Endodermal cell (in vitro differentiated cells): ENCODE measurements around the gene EIF4E. TPM values are rescaled to one million over a fixed set of nuclear protein-coding genes. Genes with fewer than 3 reads are reported as not detected.

Source experiments
- DNase-seq: peaks from one replicate; pipeline ENCODE4 v3.0.0-alpha.2; 2017
- H3K27ac ChIP-seq: 2 replicates; pipeline ENCODE4 v1.5.1; 2013; ENCODE audit warnings: mild to moderate bottlenecking, low read depth, low read length, moderate library complexity
- H3K27me3 ChIP-seq: 2 replicates; pipeline ENCODE4 v1.6.1; 2013; ENCODE audit warnings: mild to moderate bottlenecking, low read length, moderate library complexity; ENCODE audit not compliant: insufficient read depth, control insufficient read depth, poor library complexity, severe bottlenecking
- H3K36me3 ChIP-seq: 2 replicates; pipeline ENCODE4 v1.7.0; 2013; ENCODE audit warnings: mild to moderate bottlenecking, low read length, moderate library complexity; ENCODE audit not compliant: control insufficient read depth, insufficient read depth
- H3K4me1 ChIP-seq: one replicate; pipeline ENCODE4 v1.7.0; 2013; ENCODE audit warnings: low read length; ENCODE audit not compliant: control insufficient read depth, insufficient read depth
- H3K4me3 ChIP-seq: 2 replicates; pipeline ENCODE4 v1.5.1; 2013; ENCODE audit warnings: mild to moderate bottlenecking, low read length, moderate library complexity
- H3K9ac ChIP-seq: 2 replicates; pipeline ENCODE4 v1.6.1; 2013; ENCODE audit warnings: mild to moderate bottlenecking, low read length, moderate library complexity; ENCODE audit not compliant: poor library complexity, severe bottlenecking; ENCODE audit errors: extremely low read depth
- H3K9me3 ChIP-seq: 2 replicates; pipeline ENCODE4 v1.6.1; 2013; ENCODE audit warnings: mild to moderate bottlenecking, low read length, moderate library complexity; ENCODE audit not compliant: control insufficient read depth
- H3K27ac Mint-ChIP-seq: 2 replicates; pipeline ENCODE4 v1.8.0; 2020; ENCODE audit warnings: mixed read lengths
- H3K27me3 Mint-ChIP-seq: 2 replicates; pipeline ENCODE4 v1.8.0; 2021; ENCODE audit warnings: mild to moderate bottlenecking, mixed read lengths; ENCODE audit not compliant: insufficient read depth
- H3K36me3 Mint-ChIP-seq: 2 replicates; pipeline ENCODE4 v1.8.0; 2020; ENCODE audit warnings: low read depth, mixed read lengths
- H3K4me1 Mint-ChIP-seq: 2 replicates; pipeline ENCODE4 v1.8.0; 2020; ENCODE audit warnings: mixed read lengths
- H3K4me3 Mint-ChIP-seq: 2 replicates; pipeline ENCODE4 v1.8.0; 2020; ENCODE audit warnings: mild to moderate bottlenecking, moderate library complexity, mixed read lengths
- H3K9me3 Mint-ChIP-seq: 2 replicates; pipeline ENCODE4 v1.8.0; 2020; ENCODE audit warnings: mild to moderate bottlenecking, mixed read lengths
- WGBS, 2 experiments: methylation state at CpG; one replicate each; pipeline versions ENCODE4 v1.1.5 to v1.1.7; 2013; ENCODE audit warnings: missing lambda C conversion rate in 2 of 2, mixed read lengths in 1 of 2; ENCODE audit not compliant: insufficient coverage in 1 of 2, insufficient read length in 1 of 2; 5-methylcytosine and 5-hydroxymethylcytosine counted together
- total RNA-seq, 2 donors: library from RNA; stranded (reverse); fragmentation: NEBNext Ultra II Directional in 1 of 2; extraction: Animal tissue kit (Norgen Biotek cat#: 25700) in 1 of 2; gene quantifications; 2 replicates in 1 of 2; 3 replicates in 1 of 2; pipeline ENCODE4 v1.2.1, GENCODE V29; 2021
- TF ChIP-seq, protein P1 (sequence below): fragments of 200-600 bp; sonication (generic); conservative IDR thresholded peaks from 2 replicates; pipeline ENCODE4 v1.5.0; 2021; ENCODE audit warnings: antibody characterized with exemption, mild to moderate bottlenecking

EIF4E gene
- total RNA-seq, 2 donors from 2014 or later, result 134 to 138 TPM

GRCh38 chr4:98861100-98861884 is 67.6 kb downstream of the EIF4E start:
- Histone ChIP-seq H3K9ac (no peak overlapping the region), H3K36me3 (no peaks in the 10 kb centered on the region), H3K27me3 (no peaks in the 10 kb centered on the region), H3K4me1 (no peaks in the 10 kb centered on the region), H3K9me3 (no peaks in the 10 kb centered on the region), H3K27ac (no peak overlapping the region), H3K4me3 (no peak overlapping the region)
- WGBS, 2 experiments, result 76 to 89% methylated on average over 2 of the region's 3 CpGs
- Mint-ChIP-seq H3K4me1 (no peaks in the 10 kb centered on the region), H3K9me3 (no peaks in the 10 kb centered on the region), H3K27me3 (no peaks in the 10 kb centered on the region), H3K36me3 (no peaks in the 10 kb centered on the region), H3K4me3 (no peak overlapping the region), H3K27ac (no peak overlapping the region)
- no peak for DNase-seq
- TF ChIP-seq, protein P1, sequence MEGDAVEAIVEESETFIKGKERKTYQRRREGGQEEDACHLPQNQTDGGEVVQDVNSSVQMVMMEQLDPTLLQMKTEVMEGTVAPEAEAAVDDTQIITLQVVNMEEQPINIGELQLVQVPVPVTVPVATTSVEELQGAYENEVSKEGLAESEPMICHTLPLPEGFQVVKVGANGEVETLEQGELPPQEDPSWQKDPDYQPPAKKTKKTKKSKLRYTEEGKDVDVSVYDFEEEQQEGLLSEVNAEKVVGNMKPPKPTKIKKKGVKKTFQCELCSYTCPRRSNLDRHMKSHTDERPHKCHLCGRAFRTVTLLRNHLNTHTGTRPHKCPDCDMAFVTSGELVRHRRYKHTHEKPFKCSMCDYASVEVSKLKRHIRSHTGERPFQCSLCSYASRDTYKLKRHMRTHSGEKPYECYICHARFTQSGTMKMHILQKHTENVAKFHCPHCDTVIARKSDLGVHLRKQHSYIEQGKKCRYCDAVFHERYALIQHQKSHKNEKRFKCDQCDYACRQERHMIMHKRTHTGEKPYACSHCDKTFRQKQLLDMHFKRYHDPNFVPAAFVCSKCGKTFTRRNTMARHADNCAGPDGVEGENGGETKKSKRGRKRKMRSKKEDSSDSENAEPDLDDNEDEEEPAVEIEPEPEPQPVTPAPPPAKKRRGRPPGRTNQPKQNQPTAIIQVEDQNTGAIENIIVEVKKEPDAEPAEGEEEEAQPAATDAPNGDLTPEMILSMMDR, result no peak

GRCh38 chr4:98851806-98852205 is 77.1 kb downstream of the EIF4E start:
- TF ChIP-seq, protein P1, result no peak
- DNase-seq, result no peak
- Mint-ChIP-seq H3K36me3 (no peaks in the 10 kb centered on the region), H3K9me3 (peaks cover 13% of the 10 kb centered on the region), H3K27ac (no peak overlapping the region), H3K4me1 (peaks cover 2% of the 10 kb centered on the region), H3K27me3 (no peaks in the 10 kb centered on the region), H3K4me3 (no peak overlapping the region)
- Histone ChIP-seq H3K27ac (no peak overlapping the region), H3K4me3 (no peak overlapping the region), H3K9me3 (peaks cover 11% of the 10 kb centered on the region), H3K4me1 (no peaks in the 10 kb centered on the region), H3K36me3 (no peaks in the 10 kb centered on the region), H3K27me3 (no peaks in the 10 kb centered on the region), H3K9ac (no peak overlapping the region)
- 83 to 100% methylated on average over 2 to 3 of the region's 3 CpGs for WGBS, 2 experiments

DNA sequence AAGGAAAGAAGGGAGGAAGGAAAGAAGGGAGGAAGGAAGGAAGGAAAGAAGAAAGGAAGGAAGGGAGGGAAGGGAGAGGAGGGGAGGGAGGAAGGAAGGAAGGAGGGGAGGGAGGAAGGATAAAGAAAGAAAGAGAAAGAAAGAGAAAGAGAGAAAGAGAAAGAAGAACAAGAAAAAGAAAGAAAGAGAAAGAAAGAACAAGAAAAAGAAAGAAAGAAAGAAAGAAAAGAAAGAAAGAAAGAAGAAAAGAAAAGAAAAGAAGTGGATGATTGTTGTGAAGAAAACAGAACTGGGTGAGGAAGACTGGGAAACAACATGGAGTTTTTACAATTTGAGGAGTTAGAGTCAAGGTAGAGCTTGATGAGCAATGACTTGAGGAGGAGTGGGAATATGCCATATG is 78.0 kb downstream of the EIF4E start:
- Mint-ChIP-seq H3K27me3 (no peaks in the 10 kb centered on the region), H3K36me3 (no peaks in the 10 kb centered on the region), H3K4me3 (no peak overlapping the region), H3K4me1 (peaks cover 2% of the 10 kb centered on the region), H3K27ac (no peak overlapping the region), H3K9me3 (peaks cover 20% of the 10 kb centered on the region)
- no peak overlapping the region for H3K9ac ChIP-seq
- no peak overlapping the region for H3K27ac ChIP-seq
- DNase-seq, result no peak
- H3K9me3 ChIP-seq, result peaks cover 20% of the 10 kb centered on the region
- TF ChIP-seq, protein P1, result no peak
- H3K27me3 ChIP-seq, result no peaks in the 10 kb centered on the region
- no peaks in the 10 kb centered on the region for H3K36me3 ChIP-seq
- H3K4me3 ChIP-seq, result no peak overlapping the region
- no peaks in the 10 kb centered on the region for H3K4me1 ChIP-seq
